Keratinocyte (primary cell): Measurements from ENCODE around the gene SYCN. TPM values are rescaled to one million over a fixed set of nuclear protein-coding genes. Genes with fewer than 3 reads are reported as not detected.

ENCODE experiments used
- DNase-seq: peaks from one replicate; pipeline ENCODE4 v3.0.0-alpha.2; 2011; ENCODE audit warnings: low read depth, missing footprints, low spot score
- FAIRE-seq: peaks from 2 replicates; lab custom pipeline; 2011; peaks lifted over from hg19 to GRCh38; lab: Jason Lieb, UNC
- H2AFZ ChIP-seq: 2 replicates; pipeline ENCODE4 v1.6.0; 2012; ENCODE audit warnings: low read length, control low read depth, inconsistent platforms; ENCODE audit not compliant: control insufficient read depth
- H3K27ac ChIP-seq: 2 replicates; pipeline ENCODE4 v1.5.1; 2011; ENCODE audit warnings: low read length; ENCODE audit not compliant: control insufficient read depth, insufficient read depth
- H3K27me3 ChIP-seq: 3 replicates; pipeline ENCODE4 v1.6.0; 2011; ENCODE audit warnings: low read length; ENCODE audit not compliant: control insufficient read depth, insufficient read depth; ENCODE audit errors: extremely low read depth
- H3K36me3 ChIP-seq, 2 experiments: 2 replicates in 1 of 2; 3 replicates in 1 of 2; pipeline ENCODE4 v1.5.1; 2011; ENCODE audit warnings: low read length in 2 of 2, mild to moderate bottlenecking in 1 of 2; ENCODE audit not compliant: control insufficient read depth in 2 of 2, insufficient read depth in 2 of 2; ENCODE audit errors: extremely low read depth in 1 of 2
- H3K4me1 ChIP-seq: 3 replicates; pipeline ENCODE4 v1.5.1; 2011; ENCODE audit warnings: low read length; ENCODE audit not compliant: control insufficient read depth, insufficient read depth; ENCODE audit errors: extremely low read depth
- H3K4me2 ChIP-seq: 3 replicates; pipeline ENCODE4 v1.6.0; 2011; ENCODE audit warnings: low read depth, low read length; ENCODE audit not compliant: control insufficient read depth, insufficient read depth; ENCODE audit errors: extremely low read depth
- H3K4me3 ChIP-seq, 3 experiments: fragments of 200-600 bp in 1 of 3; sonication (generic) in 1 of 3; 2 replicates in 2 of 3; 3 replicates in 1 of 3; pipeline ENCODE4 v1.5.1; 2011 to 2016; ENCODE audit warnings: low read length in 3 of 3, mild to moderate bottlenecking in 3 of 3, control low read depth in 2 of 3, inconsistent platforms in 1 of 3, low read depth in 1 of 3, mixed read lengths in 1 of 3, mixed run types in 1 of 3, moderate library complexity in 1 of 3; ENCODE audit not compliant: control insufficient read depth in 2 of 3, insufficient read depth in 2 of 3; ENCODE audit errors: extremely low read depth in 1 of 3
- H3K79me2 ChIP-seq: 2 replicates; pipeline ENCODE4 v1.6.0; 2012; ENCODE audit warnings: low read length; ENCODE audit not compliant: control insufficient read depth, insufficient read depth
- H3K9ac ChIP-seq: 3 replicates; pipeline ENCODE4 v1.6.0; 2011; ENCODE audit warnings: low read length; ENCODE audit not compliant: control insufficient read depth, insufficient read depth; ENCODE audit errors: extremely low read depth
- H3K9me1 ChIP-seq: 3 replicates; pipeline ENCODE4 v1.6.0; 2011; ENCODE audit warnings: low read length; ENCODE audit not compliant: control insufficient read depth, insufficient read depth; ENCODE audit errors: extremely low read depth
- H3K9me3 ChIP-seq: 2 replicates; pipeline ENCODE4 v1.5.1; 2012; ENCODE audit warnings: low read depth, low read length; ENCODE audit not compliant: control insufficient read depth
- H4K20me1 ChIP-seq: 3 replicates; pipeline ENCODE4 v1.6.0; 2011; ENCODE audit warnings: low read length; ENCODE audit not compliant: control insufficient read depth, insufficient read depth; ENCODE audit errors: extremely low read depth
- CTCF ChIP-seq, 3 experiments: IDR thresholded peaks in 1 of 3; conservative IDR thresholded peaks in 1 of 3; optimal IDR thresholded peaks in 1 of 3; 2 replicates in 2 of 3; 3 replicates in 1 of 3; pipeline versions ENCODE3 to v1.5.1; 2011; ENCODE audit warnings: low read length in 3 of 3, mild to moderate bottlenecking in 3 of 3, moderate library complexity in 2 of 3, control low read depth in 1 of 3, inconsistent platforms in 1 of 3; ENCODE audit not compliant: insufficient read depth in 2 of 3; ENCODE audit errors: extremely low read depth in 1 of 3
- EZH2 ChIP-seq: IDR thresholded peaks from one replicate; pipeline ENCODE4 v1.6.1; 2012; ENCODE audit warnings: inconsistent platforms, mild to moderate bottlenecking, low read length, moderate library complexity
- dilution Hi-C: fragments of 300-500 bp; cut with MboI; formaldehyde crosslinking; loops from one replicate; pipeline ENCODE4 v1.7.0; 2020; ENCODE audit warnings: low sequenced_read_pairs; ENCODE audit not compliant: extremely low pct_ligation_motif_present
- polyA plus RNA-seq, 5 experiments: library from polyadenylated mRNA; depleted of rRNA in 3 of 5; stranded (reverse) in 3 of 5; stranded (forward) in 1 of 5; unstranded in 1 of 5; fragments of >200 nt; gene quantifications; 1 replicate in 1 of 5; 2 replicates in 3 of 5; 3 replicates in 1 of 5; pipeline versions ENCODE4 v1.2.1 to v1.2.3, GENCODE V29; 2011 to 2012; ENCODE audit warnings: missing spikeins in 2 of 5, low read depth in 1 of 5, low replicate concordance in 1 of 5

The SYCN gene
- polyA plus RNA-seq, 1 donor (not counting 4 experiments of a cell fraction or from before 2014, with no cell fraction given) = not detected

- no peak for DNase-seq
- H3K9me3 ChIP-seq = no peaks in the 10 kb centered on the region
- peaks cover 14% of the 10 kb centered on the region for H3K4me1 ChIP-seq
- peaks cover 60% of the 10 kb centered on the region for H3K27me3 ChIP-seq
- no peaks in the 10 kb centered on the region for H3K9me1 ChIP-seq
- no peak for FAIRE-seq
- H2AFZ ChIP-seq = no peak overlapping the region
- TF ChIP-seq EZH2 (no peak), CTCF (optimal IDR thresholded peaks at IDR 0.05 in 1 of 3, IDR thresholded peaks at IDR 0.05 in 1 of 3, conservative IDR thresholded peaks at IDR 0.05 in 1 of 3; ENCODE audit: extremely low read depth in 1 of 3, insufficient read depth in 2 of 3, low read length in 3 of 3) (no peak)
- no peaks in the 10 kb centered on the region for H3K79me2 ChIP-seq
- H3K36me3 ChIP-seq = no peaks in the 10 kb centered on the region
- H3K4me2 ChIP-seq = no peak overlapping the region
- H3K9ac ChIP-seq = no peak overlapping the region
- no peak overlapping the region for H3K27ac ChIP-seq
- no peak overlapping the region for H3K4me3 ChIP-seq
- dilution Hi-C loops = no loop called here
- H4K20me1 ChIP-seq = no peaks in the 10 kb centered on the region
Measured at GRCh38 chr19:39200803-39201115, 3.3 kb downstream of the SYCN start.

DNA sequence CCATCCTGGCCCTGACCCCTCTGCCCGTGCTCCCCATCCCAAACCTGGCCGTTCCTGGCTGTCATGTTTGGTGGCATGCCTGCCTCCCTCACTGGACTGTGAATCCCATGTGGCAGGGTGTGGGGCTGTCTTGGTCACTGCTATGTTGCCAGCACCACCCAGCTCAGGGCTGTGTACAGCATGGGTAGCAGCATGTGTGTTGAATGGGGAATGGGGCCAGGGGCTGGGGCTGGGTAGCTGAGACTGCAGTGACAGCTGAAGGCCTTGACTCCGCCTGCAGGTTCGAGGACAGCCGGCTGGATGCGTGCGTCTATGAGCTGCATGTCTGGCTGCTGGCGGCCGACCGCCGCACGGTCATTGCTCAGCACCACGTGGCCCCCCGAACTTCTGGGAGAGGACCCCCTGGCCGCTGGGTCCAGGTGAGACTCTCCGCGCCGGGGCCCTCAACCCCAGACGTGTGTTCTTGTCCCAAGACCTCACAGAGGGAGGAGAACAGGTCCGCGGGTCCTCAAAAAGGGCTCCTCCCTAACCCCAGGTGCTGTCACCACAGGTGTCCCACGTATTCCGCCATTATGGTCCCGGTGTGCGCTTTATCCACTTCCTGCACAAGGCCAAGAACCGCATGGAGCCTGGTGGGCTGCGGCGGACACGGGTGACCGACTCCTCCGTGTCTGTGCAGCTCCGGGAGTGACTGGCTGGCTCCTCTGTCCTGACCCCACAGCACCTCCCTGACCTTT, 3.8 kb downstream of the SYCN start:
- peaks cover 19% of the 10 kb centered on the region for H3K4me1 ChIP-seq
- H3K36me3 ChIP-seq = no peaks in the 10 kb centered on the region
- no peak overlapping the region for H2AFZ ChIP-seq
- H3K79me2 ChIP-seq = no peaks in the 10 kb centered on the region
- no peak overlapping the region for H3K9ac ChIP-seq
- FAIRE-seq = no peak
- H3K4me3 ChIP-seq = no peak overlapping the region
- H4K20me1 ChIP-seq = no peaks in the 10 kb centered on the region
- dilution Hi-C loops = no loop called here
- peaks cover 60% of the 10 kb centered on the region for H3K27me3 ChIP-seq
- no peak overlapping the region for H3K4me2 ChIP-seq
- no peak for DNase-seq
- H3K9me1 ChIP-seq = no peaks in the 10 kb centered on the region
- no peak overlapping the region for H3K27ac ChIP-seq
- no peak for TF ChIP-seq CTCF (optimal IDR thresholded peaks at IDR 0.05 in 1 of 3, IDR thresholded peaks at IDR 0.05 in 1 of 3, conservative IDR thresholded peaks at IDR 0.05 in 1 of 3; ENCODE audit: extremely low read depth in 1 of 3, insufficient read depth in 2 of 3, low read length in 3 of 3)
- no peak for TF ChIP-seq EZH2
- H3K9me3 ChIP-seq = no peaks in the 10 kb centered on the region
